H9 (cell line): ENCODE measurements around the gene PRDX4. TPM values are rescaled to one million over a fixed set of nuclear protein-coding genes. Genes with fewer than 3 reads are reported as not detected.

Experiments used
- DNase-seq: peaks from one replicate; pipeline ENCODE4 v3.0.0-alpha.2; 2017
- H2AFZ ChIP-seq: one replicate; pipeline ENCODE4 v1.6.1; 2013; ENCODE audit warnings: mild to moderate bottlenecking, low read length, control low read depth, moderate library complexity
- H2AK5ac ChIP-seq: 2 replicates; pipeline ENCODE4 v1.6.1; 2013; ENCODE audit warnings: low read length, control low read depth, mixed read lengths; ENCODE audit not compliant: insufficient read length
- H2BK120ac ChIP-seq: one replicate; pipeline ENCODE4 v1.6.1; 2013; ENCODE audit warnings: low read depth, mild to moderate bottlenecking, low read length, control low read depth, inconsistent platforms; ENCODE audit not compliant: poor library complexity, severe bottlenecking
- H2BK12ac ChIP-seq: 2 replicates; pipeline ENCODE4 v1.6.1; 2013; ENCODE audit warnings: low read length, control low read depth, mixed read lengths, low read depth; ENCODE audit not compliant: insufficient read length
- H2BK15ac ChIP-seq: 2 replicates; pipeline ENCODE4 v1.6.1; 2013; ENCODE audit warnings: low read depth, low read length, control low read depth
- H2BK20ac ChIP-seq: one replicate; pipeline ENCODE4 v1.6.1; 2013; ENCODE audit warnings: low read depth, mild to moderate bottlenecking, low read length, control low read depth, inconsistent platforms; ENCODE audit not compliant: poor library complexity, severe bottlenecking
- H2BK5ac ChIP-seq: 2 replicates; pipeline ENCODE4 v1.6.1; 2013; ENCODE audit warnings: low read length, control low read depth, mixed read lengths; ENCODE audit not compliant: insufficient read length
- H3K14ac ChIP-seq: 2 replicates; pipeline ENCODE4 v1.6.1; 2013; ENCODE audit warnings: low read length, control low read depth; ENCODE audit not compliant: insufficient read depth
- H3K18ac ChIP-seq: 2 replicates; pipeline ENCODE4 v1.6.1; 2013; ENCODE audit warnings: low read depth, mild to moderate bottlenecking, mixed read lengths, low read length, control low read depth; ENCODE audit not compliant: insufficient read length
- H3K23ac ChIP-seq: 2 replicates; pipeline ENCODE4 v1.6.1; 2013; ENCODE audit warnings: low read length, control low read depth, mixed read lengths, low read depth; ENCODE audit not compliant: insufficient read length
- H3K23me2 ChIP-seq: 2 replicates; pipeline ENCODE4 v1.6.1; 2013; ENCODE audit warnings: low read depth, mild to moderate bottlenecking, mixed read lengths, low read length, control low read depth; ENCODE audit not compliant: insufficient read length, poor library complexity, severe bottlenecking
- H3K27ac ChIP-seq: 2 replicates; pipeline ENCODE4 v1.5.1; 2013; ENCODE audit warnings: low read length, control low read depth, mixed read lengths, low read depth; ENCODE audit not compliant: insufficient read length
- H3K27me3 ChIP-seq: 2 replicates; pipeline ENCODE4 v1.6.1; 2013; ENCODE audit warnings: low read length, control low read depth, inconsistent platforms; ENCODE audit not compliant: insufficient read depth
- H3K4ac ChIP-seq: 2 replicates; pipeline ENCODE4 v1.6.1; 2013; ENCODE audit warnings: low read depth, mild to moderate bottlenecking, control low read depth, inconsistent platforms, low read length, moderate library complexity
- H3K4me1 ChIP-seq: 2 replicates; pipeline ENCODE4 v1.6.1; 2013; ENCODE audit warnings: low read length, control low read depth, inconsistent platforms; ENCODE audit not compliant: insufficient read depth
- H3K4me2 ChIP-seq: 2 replicates; pipeline ENCODE4 v1.6.1; 2013; ENCODE audit warnings: low read length, control low read depth, mixed read lengths; ENCODE audit not compliant: insufficient read length, insufficient read depth
- H3K56ac ChIP-seq: 2 replicates; pipeline ENCODE4 v1.6.1; 2013; ENCODE audit warnings: low read depth, mild to moderate bottlenecking, mixed read lengths, low read length, control low read depth; ENCODE audit not compliant: insufficient read length
- H3K79me1 ChIP-seq: 2 replicates; pipeline ENCODE4 v1.6.1; 2013; ENCODE audit warnings: low read depth, mild to moderate bottlenecking, moderate library complexity, low read length, control low read depth, inconsistent platforms; ENCODE audit not compliant: insufficient read depth, poor library complexity, severe bottlenecking
- H3K79me2 ChIP-seq: 2 replicates; pipeline ENCODE4 v1.6.1; 2013; ENCODE audit warnings: low read length, control low read depth, inconsistent platforms; ENCODE audit not compliant: insufficient read depth
- H3K9ac ChIP-seq: 2 replicates; pipeline ENCODE4 v1.6.1; 2013; ENCODE audit warnings: low read length, control low read depth, mixed read lengths; ENCODE audit not compliant: insufficient read length; ENCODE audit errors: extremely low read depth
- H3K9me3 ChIP-seq: one replicate; pipeline ENCODE4 v1.6.1; 2013; ENCODE audit warnings: low read depth, low read length, inconsistent platforms; ENCODE audit not compliant: control insufficient read depth
- H3T11ph ChIP-seq: one replicate; pipeline ENCODE4 v1.6.1; 2013; ENCODE audit warnings: mild to moderate bottlenecking, low read length, control low read depth, inconsistent platforms
- H4K20me1 ChIP-seq: one replicate; pipeline ENCODE4 v1.6.1; 2013; ENCODE audit not compliant: control insufficient read depth, insufficient read length, insufficient read depth
- H4K5ac ChIP-seq: 2 replicates; pipeline ENCODE4 v1.6.1; 2013; ENCODE audit warnings: low read depth, mild to moderate bottlenecking, mixed read lengths, low read length, control low read depth; ENCODE audit not compliant: insufficient read length
- H4K8ac ChIP-seq: replicated peaks from 2 replicates; pipeline ENCODE4 v1.6.1; 2013; ENCODE audit warnings: low read length, control low read depth, mixed read lengths, low read depth; ENCODE audit not compliant: insufficient read length
- H4K91ac ChIP-seq: 2 replicates; pipeline ENCODE4 v1.6.1; 2013; ENCODE audit warnings: low read depth, mild to moderate bottlenecking, moderate library complexity, mixed read lengths, low read length, control low read depth; ENCODE audit not compliant: insufficient read length
- H3K27ac Mint-ChIP-seq, 3 experiments: 2 replicates in 2 of 3; 3 replicates in 1 of 3; pipeline ENCODE4 v1.8.0; 2020 to 2021; ENCODE audit warnings: mixed read lengths in 3 of 3, mild to moderate bottlenecking in 1 of 3, moderate library complexity in 1 of 3
- H3K27me3 Mint-ChIP-seq: 2 replicates; pipeline ENCODE4 v1.8.0; 2021; ENCODE audit warnings: low read depth, mild to moderate bottlenecking, moderate library complexity, mixed read lengths
- H3K36me3 Mint-ChIP-seq, 3 experiments: 2 replicates in 2 of 3; 3 replicates in 1 of 3; pipeline ENCODE4 v1.8.0; 2020 to 2021; ENCODE audit warnings: low read depth in 3 of 3, mixed read lengths in 3 of 3; ENCODE audit not compliant: insufficient read depth in 1 of 3
- H3K4me1 Mint-ChIP-seq, 2 experiments: 2 replicates each; pipeline ENCODE4 v1.8.0; 2020; ENCODE audit warnings: mixed read lengths in 2 of 2
- H3K4me3 Mint-ChIP-seq, 2 experiments: 2 replicates in 1 of 2; 3 replicates in 1 of 2; pipeline ENCODE4 v1.8.0; 2020 to 2021; ENCODE audit warnings: mild to moderate bottlenecking in 2 of 2, mixed read lengths in 2 of 2, moderate library complexity in 1 of 2
- H3K9me3 Mint-ChIP-seq, 2 experiments: 2 replicates in 1 of 2; 3 replicates in 1 of 2; pipeline ENCODE4 v1.8.0; 2020; ENCODE audit warnings: mild to moderate bottlenecking in 2 of 2, mixed read lengths in 2 of 2, moderate library complexity in 1 of 2
- whole genome bisulfite sequencing: extraction: QIAGEN DNeasy Blood & Tissue Kit; methylation state at CpG from one replicate; pipeline ENCODE4 v1.1.7; 2013; ENCODE audit warnings: missing lambda C conversion rate, low lambda C conversion rate, mixed read lengths; ENCODE audit not compliant: insufficient read length; ENCODE audit errors: extremely low coverage; 5-methylcytosine and 5-hydroxymethylcytosine counted together
- total RNA-seq: library from RNA; stranded (reverse); gene quantifications from 2 replicates; pipeline ENCODE4 v1.2.1, GENCODE V29; 2021
- TF ChIP-seq, protein P1 (sequence below): fragments of 200-600 bp; sonication (generic); conservative IDR thresholded peaks from 3 replicates; pipeline ENCODE4 v1.8.0; 2021; ENCODE audit warnings: antibody characterized with exemption, mild to moderate bottlenecking

Gene PRDX4
- total RNA-seq, 1 experiment from 2014 or later, result 256 TPM

DNA sequence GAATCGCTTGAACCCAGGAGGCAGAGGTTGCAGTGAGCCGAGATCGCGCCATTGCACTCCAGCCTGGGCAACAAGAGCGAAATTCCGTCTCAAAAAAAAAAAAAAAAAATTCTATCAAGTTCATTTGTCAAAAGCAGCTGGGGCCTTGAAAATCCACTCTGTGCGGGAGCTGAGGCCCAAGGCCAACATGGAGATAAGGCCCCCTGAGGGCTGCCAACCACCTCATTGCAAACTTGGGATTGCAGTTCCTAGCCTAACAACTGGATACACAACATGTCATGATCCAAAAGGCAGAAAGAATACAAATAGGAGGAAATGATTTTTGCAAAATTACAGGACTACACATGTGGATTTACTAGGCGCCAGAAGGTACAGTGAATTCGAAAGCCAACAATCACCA is 22.5 kb upstream of the PRDX4 start:
- Histone ChIP-seq H2BK5ac (no peak overlapping the region), H4K8ac (no peak overlapping the region), H3K27ac (no peak overlapping the region), H4K91ac (no peak overlapping the region), H3K23me2 (no peaks in the 10 kb centered on the region), H3K14ac (no peak overlapping the region), H3K23ac (no peak overlapping the region), H3K4ac (no peak overlapping the region), H4K20me1 (no peaks in the 10 kb centered on the region), H3K27me3 (no peaks in the 10 kb centered on the region), H3K4me1 (no peaks in the 10 kb centered on the region), H2BK12ac (no peak overlapping the region), H3K56ac (no peak overlapping the region), H2BK20ac (no peak overlapping the region), H3K9ac (no peak overlapping the region), H4K5ac (no peak overlapping the region), H2AFZ (no peak overlapping the region), H3K79me2 (no peaks in the 10 kb centered on the region), H3T11ph (no peak overlapping the region), H3K79me1 (no peaks in the 10 kb centered on the region), H3K4me2 (no peak overlapping the region), H2AK5ac (no peak overlapping the region), H3K9me3 (no peaks in the 10 kb centered on the region), H3K18ac (no peak overlapping the region), H2BK15ac (no peak overlapping the region), H2BK120ac (no peak overlapping the region)
- no CpG with 5 or more reads among the region's 9 CpGs for WGBS
- no peak overlapping the region for H3K4me3 Mint-ChIP-seq
- DNase-seq, result no peak
- no peaks in the 10 kb centered on the region; the same call in 1 of the 2 replicates for H3K27me3 Mint-ChIP-seq
- peaks cover 20 to 22% of the 10 kb centered on the region in 2 experiments for H3K9me3 Mint-ChIP-seq
- H3K4me1 Mint-ChIP-seq, result peaks cover 0 to 8% of the 10 kb centered on the region in 2 experiments; a peak in 1 of 4 replicates
- no peak overlapping the region for H3K27ac Mint-ChIP-seq
- peaks cover 2 to 20% (median 15%) of the 10 kb centered on the region in 3 experiments; a peak in 6 of 7 replicates for H3K36me3 Mint-ChIP-seq
- TF ChIP-seq, protein P1, sequence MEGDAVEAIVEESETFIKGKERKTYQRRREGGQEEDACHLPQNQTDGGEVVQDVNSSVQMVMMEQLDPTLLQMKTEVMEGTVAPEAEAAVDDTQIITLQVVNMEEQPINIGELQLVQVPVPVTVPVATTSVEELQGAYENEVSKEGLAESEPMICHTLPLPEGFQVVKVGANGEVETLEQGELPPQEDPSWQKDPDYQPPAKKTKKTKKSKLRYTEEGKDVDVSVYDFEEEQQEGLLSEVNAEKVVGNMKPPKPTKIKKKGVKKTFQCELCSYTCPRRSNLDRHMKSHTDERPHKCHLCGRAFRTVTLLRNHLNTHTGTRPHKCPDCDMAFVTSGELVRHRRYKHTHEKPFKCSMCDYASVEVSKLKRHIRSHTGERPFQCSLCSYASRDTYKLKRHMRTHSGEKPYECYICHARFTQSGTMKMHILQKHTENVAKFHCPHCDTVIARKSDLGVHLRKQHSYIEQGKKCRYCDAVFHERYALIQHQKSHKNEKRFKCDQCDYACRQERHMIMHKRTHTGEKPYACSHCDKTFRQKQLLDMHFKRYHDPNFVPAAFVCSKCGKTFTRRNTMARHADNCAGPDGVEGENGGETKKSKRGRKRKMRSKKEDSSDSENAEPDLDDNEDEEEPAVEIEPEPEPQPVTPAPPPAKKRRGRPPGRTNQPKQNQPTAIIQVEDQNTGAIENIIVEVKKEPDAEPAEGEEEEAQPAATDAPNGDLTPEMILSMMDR, result no peak
